Measurements from ENCODE around the gene ZBTB7A.

ZBTB7A gene

DNA sequence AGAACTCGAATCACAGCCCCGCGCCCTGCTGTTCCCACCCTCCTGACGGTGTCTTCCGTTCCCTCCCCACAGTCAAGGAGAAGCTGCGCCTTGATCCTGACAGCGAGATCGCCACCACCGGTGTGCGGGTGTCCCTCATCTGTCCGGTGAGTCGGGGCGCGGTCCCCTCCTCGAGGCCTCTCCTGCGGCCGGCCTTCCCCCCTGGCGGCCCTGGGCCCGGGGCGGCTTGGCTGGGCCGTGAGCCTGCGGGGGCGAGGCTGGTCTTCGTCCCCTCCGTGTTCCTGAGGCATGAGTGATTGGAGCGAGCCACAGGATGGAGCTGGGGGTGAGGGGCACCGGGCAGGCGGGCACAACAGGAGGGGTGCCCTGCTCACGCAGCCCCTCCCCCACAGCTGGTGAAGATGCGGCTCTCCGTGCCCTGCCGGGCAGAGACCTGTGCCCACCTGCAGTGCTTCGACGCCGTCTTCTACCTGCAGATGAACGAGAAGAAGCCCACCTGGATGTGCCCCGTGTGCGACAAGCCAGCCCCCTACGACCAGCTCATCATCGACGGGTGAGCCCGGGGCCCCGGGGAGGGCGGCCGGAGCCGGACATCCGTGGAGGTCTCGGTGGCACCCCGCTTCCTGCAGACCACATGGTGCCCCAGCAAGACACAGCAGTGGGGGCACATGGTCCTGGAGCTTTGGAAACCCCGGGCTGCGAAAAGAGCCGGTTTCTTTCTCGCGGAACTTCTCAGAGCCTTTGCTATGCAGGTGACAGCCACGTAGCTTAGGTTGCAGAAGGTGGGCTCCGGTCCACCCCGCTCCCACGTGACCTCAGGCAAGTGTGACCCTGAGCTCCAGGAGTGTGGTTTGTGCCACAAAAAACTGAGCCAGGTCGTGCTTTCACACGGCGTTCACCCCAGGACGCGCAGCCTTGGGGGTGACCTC, 33.4 kb downstream of the ZBTB7A start:
- peaks cover 56 to 93% of the 10 kb centered on the region in 2 experiments for H3K36me3 ChIP-seq (ENCODE audit: control insufficient read depth in 1 of 2, insufficient read depth in 2 of 2, low read depth in 1 of 2, low read length in 2 of 2)
- peaks cover 7% of the 10 kb centered on the region for H3K4me1 ChIP-seq (ENCODE audit: control insufficient read depth, insufficient read depth, low read depth, low read length)
- no peak overlapping the region for H2BK12ac ChIP-seq (ENCODE audit: low read length in 2 of 2)
- H2AK5ac ChIP-seq (ENCODE audit: low read length, severe bottlenecking): no peak overlapping the region
- no peak overlapping the region for H4K91ac ChIP-seq (ENCODE audit: low read length)
- H3K27ac ChIP-seq (ENCODE audit: low read length, poor library complexity, severe bottlenecking): no peak overlapping the region
- peaks cover 35% of the 10 kb centered on the region for H3K79me1 ChIP-seq (replicated peaks; ENCODE audit: low read length, poor library complexity, severe bottlenecking)
- no peak overlapping the region for H3K4me2 ChIP-seq (ENCODE audit: low read length, poor library complexity, severe bottlenecking)
- H3K23ac ChIP-seq (ENCODE audit: low read length in 2 of 2): no peak overlapping the region
- no peak overlapping the region for H3K14ac ChIP-seq (ENCODE audit: low read length in 2 of 2)
- no peak overlapping the region for H3K4me3 ChIP-seq (ENCODE audit: insufficient read depth in 1 of 2, low read depth in 1 of 2, low read length in 2 of 2)
- H2BK5ac ChIP-seq (ENCODE audit: low read depth, low read length, poor library complexity, severe bottlenecking): no peak overlapping the region
- no peak overlapping the region for H2BK120ac ChIP-seq (ENCODE audit: low read depth, low read length)
- H3K4ac ChIP-seq (ENCODE audit: low read depth in 1 of 2, low read length in 2 of 2): no peak overlapping the region
- no peak overlapping the region for H2BK15ac ChIP-seq (ENCODE audit: low read depth, poor library complexity, severe bottlenecking)
- no peak overlapping the region for H2AFZ ChIP-seq (ENCODE audit: low read depth, low read length)
- WGBS: 91% methylated on average over 63 of the region's 63 CpGs
- H3K9ac ChIP-seq (ENCODE audit: low read length): no peak overlapping the region
- H3K27me3 ChIP-seq (ENCODE audit: control insufficient read depth in 1 of 2, insufficient read depth in 1 of 2, low read length in 2 of 2): no peaks in the 10 kb centered on the region
- DNase-seq: no peak
- H4K8ac ChIP-seq (ENCODE audit: low read length): no peak overlapping the region
- no peak overlapping the region for H3K18ac ChIP-seq (ENCODE audit: low read depth in 1 of 2, low read length in 2 of 2)
- H3K9me3 ChIP-seq (ENCODE audit: control insufficient read depth, low read length): no peaks in the 10 kb centered on the region

DNA sequence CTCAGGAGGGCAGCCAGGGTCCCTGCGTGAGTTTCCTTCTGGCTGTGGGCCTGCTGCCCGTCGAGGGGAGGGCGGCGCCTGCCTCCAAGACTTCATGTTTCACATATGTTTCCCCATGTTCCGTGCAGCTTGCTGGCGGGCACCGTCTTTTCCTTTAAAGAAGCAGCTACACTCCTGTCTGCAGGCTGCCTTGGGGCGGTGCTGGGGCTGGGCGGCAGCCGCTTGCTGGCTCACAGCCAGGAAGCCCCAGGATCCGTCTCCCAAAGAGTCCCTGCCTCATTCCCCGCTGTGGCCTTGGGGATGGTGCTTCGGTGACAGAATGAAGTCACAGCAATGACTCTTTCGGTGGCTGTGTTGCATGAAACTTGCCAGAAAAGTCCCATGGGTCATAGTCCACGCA, 34.3 kb downstream of the ZBTB7A start:
- DNase-seq: no peak
- no peak overlapping the region for H3K18ac ChIP-seq (ENCODE audit: low read depth in 1 of 2, low read length in 2 of 2)
- H4K8ac ChIP-seq (ENCODE audit: low read length): no peak overlapping the region
- no peak overlapping the region for H3K23ac ChIP-seq (ENCODE audit: low read length in 2 of 2)
- no peak overlapping the region for H3K9ac ChIP-seq (ENCODE audit: low read length)
- H3K14ac ChIP-seq (ENCODE audit: low read length in 2 of 2): no peak overlapping the region
- no peak overlapping the region for H2BK120ac ChIP-seq (ENCODE audit: low read depth, low read length)
- no peak overlapping the region for H4K91ac ChIP-seq (ENCODE audit: low read length)
- H3K4me1 ChIP-seq (ENCODE audit: control insufficient read depth, insufficient read depth, low read depth, low read length): peaks cover 7% of the 10 kb centered on the region
- H3K4me3 ChIP-seq (ENCODE audit: insufficient read depth in 1 of 2, low read depth in 1 of 2, low read length in 2 of 2): no peak overlapping the region
- no peak overlapping the region for H2BK5ac ChIP-seq (ENCODE audit: low read depth, low read length, poor library complexity, severe bottlenecking)
- H3K36me3 ChIP-seq (ENCODE audit: control insufficient read depth in 1 of 2, insufficient read depth in 2 of 2, low read depth in 1 of 2, low read length in 2 of 2): peaks cover 57 to 93% of the 10 kb centered on the region in 2 experiments
- WGBS: 97% methylated on average over 16 of the region's 16 CpGs
- no peak overlapping the region for H2AK5ac ChIP-seq (ENCODE audit: low read length, severe bottlenecking)
- no peak overlapping the region for H2BK12ac ChIP-seq (ENCODE audit: low read length in 2 of 2)
- no peaks in the 10 kb centered on the region for H3K9me3 ChIP-seq (ENCODE audit: control insufficient read depth, low read length)
- H2AFZ ChIP-seq (ENCODE audit: low read depth, low read length): no peak overlapping the region
- no peak overlapping the region for H3K4me2 ChIP-seq (ENCODE audit: low read length, poor library complexity, severe bottlenecking)
- H2BK15ac ChIP-seq (ENCODE audit: low read depth, poor library complexity, severe bottlenecking): no peak overlapping the region
- no peak overlapping the region for H3K4ac ChIP-seq (ENCODE audit: low read depth in 1 of 2, low read length in 2 of 2)
- H3K79me1 ChIP-seq (replicated peaks; ENCODE audit: low read length, poor library complexity, severe bottlenecking): peaks cover 37% of the 10 kb centered on the region
- H3K27ac ChIP-seq (ENCODE audit: low read length, poor library complexity, severe bottlenecking): no peak overlapping the region
- H3K27me3 ChIP-seq (ENCODE audit: control insufficient read depth in 1 of 2, insufficient read depth in 1 of 2, low read length in 2 of 2): no peaks in the 10 kb centered on the region

DNA sequence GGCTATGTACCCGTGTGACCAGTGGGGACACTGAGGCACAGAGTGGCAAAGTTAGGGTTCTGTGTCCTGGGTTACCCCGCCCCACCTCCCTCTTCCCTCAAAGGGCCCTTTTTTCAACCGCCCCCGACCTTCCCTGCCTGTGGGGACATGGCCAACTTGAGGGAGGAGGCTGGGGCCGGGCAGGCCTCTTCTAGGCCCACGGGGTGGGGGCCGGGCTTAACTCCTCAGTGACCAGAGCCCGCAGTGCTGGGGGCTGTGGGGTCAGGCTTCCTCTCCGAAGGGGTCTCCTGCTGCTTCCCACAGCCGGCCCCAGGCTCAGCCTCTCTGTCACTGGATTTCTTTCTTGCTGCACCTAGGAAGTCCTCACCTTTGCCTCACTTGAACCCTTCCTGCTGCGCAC, 35.3 kb downstream of the ZBTB7A start:
- Histone ChIP-seq H4K8ac (ENCODE audit: low read length) (no peak overlapping the region), H3K4me1 (ENCODE audit: control insufficient read depth, insufficient read depth, low read depth, low read length) (peaks cover 7% of the 10 kb centered on the region), H3K4ac (ENCODE audit: low read depth in 1 of 2, low read length in 2 of 2) (no peak overlapping the region), H3K23ac (ENCODE audit: low read length in 2 of 2) (no peak overlapping the region), H3K9ac (ENCODE audit: low read length) (no peak overlapping the region), H2BK12ac (ENCODE audit: low read length in 2 of 2) (no peak overlapping the region), H2BK5ac (ENCODE audit: low read depth, low read length, poor library complexity, severe bottlenecking) (no peak overlapping the region), H3K36me3 (ENCODE audit: control insufficient read depth in 1 of 2, insufficient read depth in 2 of 2, low read depth in 1 of 2, low read length in 2 of 2) (peaks cover 51 to 89% of the 10 kb centered on the region in 2 experiments), H2BK15ac (ENCODE audit: low read depth, poor library complexity, severe bottlenecking) (no peak overlapping the region), H2AK5ac (ENCODE audit: low read length, severe bottlenecking) (no peak overlapping the region), H4K91ac (ENCODE audit: low read length) (no peak overlapping the region), H3K14ac (ENCODE audit: low read length in 2 of 2) (no peak overlapping the region), H3K27ac (ENCODE audit: low read length, poor library complexity, severe bottlenecking) (no peak overlapping the region), H3K27me3 (ENCODE audit: control insufficient read depth in 1 of 2, insufficient read depth in 1 of 2, low read length in 2 of 2) (no peaks in the 10 kb centered on the region), H3K9me3 (ENCODE audit: control insufficient read depth, low read length) (no peaks in the 10 kb centered on the region), H3K18ac (ENCODE audit: low read depth in 1 of 2, low read length in 2 of 2) (no peak overlapping the region), H3K4me2 (ENCODE audit: low read length, poor library complexity, severe bottlenecking) (no peak overlapping the region), H3K79me1 (replicated peaks; ENCODE audit: low read length, poor library complexity, severe bottlenecking) (peaks cover 31% of the 10 kb centered on the region), H2AFZ (ENCODE audit: low read depth, low read length) (no peak overlapping the region), H3K4me3 (ENCODE audit: insufficient read depth in 1 of 2, low read depth in 1 of 2, low read length in 2 of 2) (no peak overlapping the region), H2BK120ac (ENCODE audit: low read depth, low read length) (no peak overlapping the region)
- WGBS: 89% methylated on average over 11 of the region's 11 CpGs
- DNase-seq: no peak

DNA sequence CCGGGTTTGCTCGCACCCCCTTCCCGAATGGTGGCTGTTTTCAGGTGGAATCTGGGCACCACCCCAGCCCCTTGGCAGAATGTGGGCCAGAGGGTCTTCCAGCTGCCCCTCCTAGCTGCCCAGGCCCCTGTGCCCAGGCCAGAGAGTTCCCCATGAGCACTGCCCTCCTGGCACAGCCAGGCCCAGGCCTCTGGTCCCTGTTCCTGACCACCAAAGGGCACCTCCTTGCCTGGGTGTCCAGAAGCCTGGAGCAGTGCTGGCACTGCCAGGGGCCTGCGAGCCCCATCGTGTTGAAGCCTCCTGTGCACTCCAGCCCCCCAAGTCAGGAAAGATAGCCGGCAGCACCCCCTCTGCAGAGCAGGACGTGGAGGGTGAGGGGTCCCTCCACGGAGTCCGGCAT, 35.7 kb downstream of the ZBTB7A start:
- WGBS: 84% methylated on average over 9 of the region's 9 CpGs
- no peak overlapping the region for H2BK5ac ChIP-seq (ENCODE audit: low read depth, low read length, poor library complexity, severe bottlenecking)
- no peak for DNase-seq

More for the DNA sequence above, 35.7 kb downstream of the ZBTB7A start:
- H3K14ac ChIP-seq (ENCODE audit: low read length in 2 of 2): no peak overlapping the region
- H3K23ac ChIP-seq (ENCODE audit: low read length in 2 of 2): no peak overlapping the region
- H2BK120ac ChIP-seq (ENCODE audit: low read depth, low read length): no peak overlapping the region
- H3K36me3 ChIP-seq (ENCODE audit: control insufficient read depth in 1 of 2, insufficient read depth in 2 of 2, low read depth in 1 of 2, low read length in 2 of 2): peaks cover 47 to 88% of the 10 kb centered on the region in 2 experiments
- H3K79me1 ChIP-seq (replicated peaks; ENCODE audit: low read length, poor library complexity, severe bottlenecking): peaks cover 33% of the 10 kb centered on the region
- H2BK15ac ChIP-seq (ENCODE audit: low read depth, poor library complexity, severe bottlenecking): no peak overlapping the region
- H3K18ac ChIP-seq (ENCODE audit: low read depth in 1 of 2, low read length in 2 of 2): peak overlapping the region in 1 of 2 experiments; percentile 11
- no peak overlapping the region for H4K8ac ChIP-seq (ENCODE audit: low read length)
- H3K4me2 ChIP-seq (ENCODE audit: low read length, poor library complexity, severe bottlenecking): no peak overlapping the region
- H2AFZ ChIP-seq (ENCODE audit: low read depth, low read length): no peak overlapping the region
- no peak overlapping the region for H3K4me3 ChIP-seq (ENCODE audit: insufficient read depth in 1 of 2, low read depth in 1 of 2, low read length in 2 of 2)
- H3K4ac ChIP-seq (ENCODE audit: low read depth in 1 of 2, low read length in 2 of 2): no peak overlapping the region
- H3K9me3 ChIP-seq (ENCODE audit: control insufficient read depth, low read length): no peaks in the 10 kb centered on the region
- no peak overlapping the region for H2BK12ac ChIP-seq (ENCODE audit: low read length in 2 of 2)
- peaks cover 7% of the 10 kb centered on the region for H3K4me1 ChIP-seq (ENCODE audit: control insufficient read depth, insufficient read depth, low read depth, low read length)
- no peak overlapping the region for H4K91ac ChIP-seq (ENCODE audit: low read length)
- no peak overlapping the region for H3K9ac ChIP-seq (ENCODE audit: low read length)
- H2AK5ac ChIP-seq (ENCODE audit: low read length, severe bottlenecking): no peak overlapping the region
- H3K27me3 ChIP-seq (ENCODE audit: control insufficient read depth in 1 of 2, insufficient read depth in 1 of 2, low read length in 2 of 2): no peaks in the 10 kb centered on the region
- H3K27ac ChIP-seq (ENCODE audit: low read length, poor library complexity, severe bottlenecking): no peak overlapping the region

Measured in mesenchymal stem cell (in vitro differentiated cells and primary cell).